Brain microvascular endothelial cell (primary cell): Measurements from ENCODE around the gene PTTG1.
A peak's percentile ranks its signal among the peaks of the same experiment; 100 is the strongest.

Source experiments
- DNase-seq: peaks from one replicate; pipeline ENCODE4 v3.0.0-alpha.2; 2020
- H3K27ac ChIP-seq: fragments of 250-450 bp; sonication (Bioruptor Pico); 2 replicates; pipeline ENCODE4 v1.5.1; 2020; ENCODE audit warnings: mild to moderate bottlenecking, moderate library complexity
- H3K27me3 ChIP-seq: fragments of 250-450 bp; sonication (Bioruptor Pico); replicated peaks from 2 replicates; pipeline ENCODE4 v1.5.1; 2020; ENCODE audit warnings: mild to moderate bottlenecking
- H3K36me3 ChIP-seq: fragments of 250-450 bp; sonication (Bioruptor Pico); replicated peaks from 2 replicates; pipeline ENCODE4 v1.5.1; 2020; ENCODE audit warnings: mild to moderate bottlenecking
- H3K4me3 ChIP-seq: 2 replicates; pipeline ENCODE4 v1.5.1; 2011; ENCODE audit warnings: low read depth, mild to moderate bottlenecking, control low read depth, low read length, moderate library complexity
- CTCF ChIP-seq: IDR thresholded peaks from 2 replicates; pipeline ENCODE4 v1.5.1; 2011; ENCODE audit warnings: low read depth, mild to moderate bottlenecking, moderate library complexity, low read length, control low read depth, inconsistent platforms; ENCODE audit errors: missing control alignments
- in situ Hi-C: cut with HindIII; loops from 2 replicates; pipeline ENCODE4 v1.10.0; 2017; ENCODE audit warnings: low sequenced_read_pairs, low pct_ligation_motif_present

Gene PTTG1

GRCh38 chr5:160457252-160457651 is 35.6 kb downstream of the PTTG1 start:
- no peak for TF ChIP-seq CTCF
- no peak for DNase-seq
- no peaks in the 10 kb centered on the region for H3K36me3 ChIP-seq
- no peaks in the 10 kb centered on the region for H3K27me3 ChIP-seq
- no peak overlapping the region for H3K27ac ChIP-seq
- in situ Hi-C loops = no loop called here
- H3K4me3 ChIP-seq = no peak overlapping the region

GRCh38 chr5:160458806-160459800 is 37.4 kb downstream of the PTTG1 start:
- no peak for DNase-seq

GRCh38 chr5:160460377-160461049 is 38.9 kb downstream of the PTTG1 start:
- peak; percentile 71 for TF ChIP-seq CTCF
- peak overlapping the region; percentile 20 for H3K27ac ChIP-seq
- H3K36me3 ChIP-seq = no peaks in the 10 kb centered on the region
- no peaks in the 10 kb centered on the region for H3K27me3 ChIP-seq
- in situ Hi-C loops = no loop called here
- no peak overlapping the region for H3K4me3 ChIP-seq
- DNase-seq = no peak

More at GRCh38 chr5:160458806-160459800, 37.4 kb downstream of the PTTG1 start:
- in situ Hi-C loops = no loop called here
- Histone ChIP-seq H3K36me3 (no peaks in the 10 kb centered on the region), H3K27ac (no peak overlapping the region), H3K4me3 (no peak overlapping the region), H3K27me3 (no peaks in the 10 kb centered on the region)
- no peak for TF ChIP-seq CTCF

- no peak for DNase-seq
- Histone ChIP-seq H3K27me3 (no peaks in the 10 kb centered on the region), H3K4me3 (no peak overlapping the region), H3K27ac (no peak overlapping the region), H3K36me3 (no peaks in the 10 kb centered on the region)
- TF ChIP-seq CTCF = no peak
- in situ Hi-C loops = no loop called here
Observed at GRCh38 chr5:160461378-160461777, 39.7 kb downstream of the PTTG1 start.

- TF ChIP-seq CTCF = no peak
- in situ Hi-C loops = no loop called here
- Histone ChIP-seq H3K27me3 (no peaks in the 10 kb centered on the region), H3K4me3 (no peak overlapping the region), H3K27ac (no peak overlapping the region), H3K36me3 (no peaks in the 10 kb centered on the region)
- no peak for DNase-seq
Observed at GRCh38 chr5:160462167-160462566, 40.5 kb downstream of the PTTG1 start.
